GM12878 (cell line): ENCODE results near the gene C10orf143. TPM values are rescaled to one million over a fixed set of nuclear protein-coding genes. Genes with fewer than 3 reads are reported as not detected.

Source experiments
- ATAC-seq: fragments of 200-7000 bp; cut with Tn5 transposase; 3 replicates; pipeline ENCODE4 v1.9.1; 2020; ENCODE audit warnings: mild to moderate bottlenecking, moderate library complexity
- BruUV-seq: library from RNA; stranded (reverse); fragments of 400-500 nt; replicated peaks from 2 replicates; lab custom pipeline; 2021; lab: Mats Ljungman, UMichigan
- CTCF ChIA-PET: fragments of 300-600 bp; sonication (Branson Sonifier 250); formaldehyde crosslinking; extraction: SDS; loops from one replicate; lab custom pipeline; 2021; ENCODE audit warnings: inconsistent platforms; lab: Yijun Ruan, JAX
- POLR2A ChIA-PET: fragments of 350-600 bp; formaldehyde crosslinking; extraction: SDS; loops from one replicate; lab custom pipeline; 2021; ENCODE audit warnings: inconsistent platforms; lab: Charles Lee
- RAD21 ChIA-PET: fragments of 300-600 bp; sonication (Branson Sonifier 250); formaldehyde crosslinking; loops from one replicate; lab custom pipeline; 2023; ENCODE audit warnings: antibody characterized with exemption; ENCODE audit not compliant: unreplicated experiment; lab: Charles Lee
- SMC1A ChIA-PET: fragments of 300-600 bp; sonication (Branson Sonifier 250); formaldehyde crosslinking; loops from one replicate; lab custom pipeline; 2023; ENCODE audit not compliant: unreplicated experiment, uncharacterized antibody; lab: Charles Lee
- DNase-seq: peaks from one replicate; pipeline ENCODE4 v3.0.0-alpha.2; 2011; ENCODE audit warnings: low read depth, low spot score
- FAIRE-seq: peaks from 3 replicates; lab custom pipeline; 2011; peaks lifted over from hg19 to GRCh38; lab: Jason Lieb, UNC
- H2AFZ ChIP-seq: 2 replicates; pipeline ENCODE4 v1.6.0; 2011; ENCODE audit warnings: low read depth, low read length, control low read depth; ENCODE audit not compliant: control insufficient read depth
- H3K27ac ChIP-seq: 2 replicates; pipeline ENCODE4 v1.5.1; 2011; ENCODE audit warnings: control low read depth; ENCODE audit not compliant: control insufficient read depth, insufficient read depth
- H3K27me3 ChIP-seq, 2 experiments: replicated peaks in 1 of 2; 2 replicates each; pipeline versions ENCODE4 v1.6.0 to v1.6.1; 2011; ENCODE audit warnings: low read length in 1 of 2; ENCODE audit not compliant: control insufficient read depth in 2 of 2, insufficient read depth in 2 of 2
- H3K36me3 ChIP-seq, 2 experiments: 2 replicates each; pipeline ENCODE4 v1.5.1; 2011; ENCODE audit warnings: low read length in 1 of 2; ENCODE audit not compliant: control insufficient read depth in 2 of 2, insufficient read depth in 2 of 2
- H3K4me1 ChIP-seq: 2 replicates; pipeline ENCODE4 v1.6.1; 2011; ENCODE audit warnings: mild to moderate bottlenecking, low read length, moderate library complexity, mixed read lengths; ENCODE audit not compliant: control insufficient read depth, insufficient read depth
- H3K4me2 ChIP-seq: 2 replicates; pipeline ENCODE4 v1.6.0; 2011; ENCODE audit warnings: control low read depth; ENCODE audit not compliant: control insufficient read depth, insufficient read depth
- H3K4me3 ChIP-seq: fragments of 200-600 bp; sonication (generic); 2 replicates; pipeline ENCODE4 v1.5.1; 2016
- H3K79me2 ChIP-seq: 2 replicates; pipeline ENCODE4 v1.6.0; 2011; ENCODE audit warnings: low read length; ENCODE audit not compliant: control insufficient read depth, insufficient read depth
- H3K9ac ChIP-seq: 2 replicates; pipeline ENCODE4 v1.8.0; 2011; ENCODE audit warnings: low read length, control low read depth, mixed read lengths; ENCODE audit not compliant: control insufficient read depth, insufficient read depth
- H3K9me3 ChIP-seq: replicated peaks from 3 replicates; pipeline ENCODE4 v1.5.1; 2011; ENCODE audit warnings: mild to moderate bottlenecking, low read length; ENCODE audit not compliant: control insufficient read depth, insufficient read depth
- H4K20me1 ChIP-seq: 2 replicates; pipeline ENCODE4 v1.6.0; 2011; ENCODE audit not compliant: control insufficient read depth, insufficient read depth
- BHLHE40 ChIP-seq, 2 experiments: fragments of 450-650 bp in 1 of 2; IDR thresholded peaks; 2 replicates each; pipeline ENCODE4 v1.6.1; 2011 to 2017; ENCODE audit warnings: low read depth in 2 of 2, borderline replicate concordance in 1 of 2, improper control_type of control experiment in 1 of 2, low read length in 1 of 2, mild to moderate bottlenecking in 1 of 2
- CEBPZ ChIP-seq: fragments of 150-350 bp; IDR thresholded peaks from 2 replicates; pipeline ENCODE4 v1.6.1; 2016; ENCODE audit warnings: low read depth, low read length
- E2F8 ChIP-seq: fragments of 450-650 bp; IDR thresholded peaks from 2 replicates; pipeline ENCODE4 v1.6.1; 2018; ENCODE audit warnings: mild to moderate bottlenecking, low read depth, moderate library complexity; ENCODE audit not compliant: partially characterized antibody
- EP300 ChIP-seq, 2 experiments: fragments of 150-350 bp in 1 of 2; IDR thresholded peaks; 2 replicates each; pipeline ENCODE4 v1.6.1; 2011 to 2012; ENCODE audit warnings: low read depth in 2 of 2, low read length in 2 of 2, borderline replicate concordance in 1 of 2, improper control_type of control experiment in 1 of 2, inconsistent platforms in 1 of 2; ENCODE audit not compliant: control insufficient read depth in 1 of 2
- FOXM1 ChIP-seq: IDR thresholded peaks from 2 replicates; pipeline ENCODE4 v1.6.1; 2012; ENCODE audit warnings: low read depth, mild to moderate bottlenecking, inconsistent platforms, low read length, moderate library complexity
- IKZF2 ChIP-seq, 2 experiments: fragments of 450-650 bp; IDR thresholded peaks; 2 replicates each; pipeline ENCODE4 v1.6.1; 2017; ENCODE audit warnings: mild to moderate bottlenecking in 2 of 2, moderate library complexity in 2 of 2
- KDM1A ChIP-seq: fragments of 200-600 bp; sonication (generic); IDR thresholded peaks from 2 replicates; pipeline ENCODE4 v1.6.1; 2016; ENCODE audit warnings: borderline replicate concordance
- PAX5 ChIP-seq: IDR thresholded peaks from 2 replicates; pipeline ENCODE4 v1.6.1; 2011; ENCODE audit warnings: low read depth, low read length, borderline replicate concordance
- RFX5 ChIP-seq: IDR thresholded peaks from 2 replicates; pipeline ENCODE4 v1.6.1; 2011; ENCODE audit warnings: low read depth, low read length, improper control_type of control experiment
- SUPT20H ChIP-seq: IDR thresholded peaks from 2 replicates; pipeline ENCODE4 v1.6.1; 2011; ENCODE audit warnings: low read depth, mild to moderate bottlenecking, low read length, moderate library complexity, borderline replicate concordance; ENCODE audit not compliant: control insufficient read depth
- TCF12 ChIP-seq: IDR thresholded peaks from 2 replicates; pipeline ENCODE4 v1.6.1; 2011; ENCODE audit warnings: low read depth, mild to moderate bottlenecking, low read length
- ZNF687 ChIP-seq: fragments of 450-650 bp; IDR thresholded peaks from 2 replicates; pipeline ENCODE4 v1.6.1; 2017; ENCODE audit warnings: mild to moderate bottlenecking, moderate library complexity
- WGBS: methylation state at CpG from one replicate; pipeline ENCODE4 v1.1.6; 2016; ENCODE audit warnings: low lambda C conversion rate; ENCODE audit not compliant: insufficient replicate concordance, insufficient coverage; ENCODE audit errors: missing lambda C conversion rate; 5-methylcytosine and 5-hydroxymethylcytosine counted together
- in situ Hi-C: fragments of 300-500 bp; cut with MboI; formaldehyde crosslinking; loops from 9 replicates; pipeline ENCODE4 v1.14.3; 2018; ENCODE audit warnings: mixed read lengths
- intact Hi-C: fragments of 100-400 bp; cut with micrococcal nuclease; formaldehyde crosslinking; loops from one replicate; pipeline ENCODE4 v1.14.2; 2022; ENCODE audit not compliant: unreplicated experiment
- polyA plus RNA-seq, 11 experiments: library from polyadenylated mRNA; depleted of rRNA in 4 of 11; unstranded in 6 of 11; stranded (reverse) in 5 of 11; fragments of >200 nt; fragmentation: Nextera tagmentation in 4 of 11; fragmentation: Illumina TruSeq in 1 of 11; extraction: Ambion mirVana in 4 of 11; extraction: Trizol in 1 of 11; gene quantifications; 1 replicate in 1 of 11; 2 replicates in 10 of 11; pipeline versions ENCODE4 v1.2.1 to v1.2.3, GENCODE V29; 2011 to 2016; ENCODE audit warnings: inconsistent platforms in 2 of 11, missing spikeins in 2 of 11, low read depth in 1 of 11
- total RNA-seq, 4 experiments: library from RNA; depleted of rRNA in 3 of 4; stranded (reverse); fragments of >200 nt in 3 of 4; fragmentation: Illumina TruSeq in 1 of 4; extraction: Trizol in 1 of 4; gene quantifications; 2 replicates each; pipeline versions ENCODE4 v1.2.1 to v1.2.3, GENCODE V29; 2013 to 2021

C10orf143 gene
- total and polyA plus RNA-seq, 10 of the 15 experiments (the other 5 are each of a cell fraction or from before 2014, with no cell fraction given): 0.64 to 7.9 (median 2.6) TPM

- TF ChIP-seq BHLHE40 (IDR thresholded peaks at IDR 0.05; ENCODE audit: borderline replicate concordance in 1 of 2, low read depth in 2 of 2, low read length in 1 of 2) (no peak), PAX5 (no peak), KDM1A (no peak)
Measured at GRCh38 chr10:130078120-130078519, 32.5 kb downstream of the C10orf143 start (continued).

DNA sequence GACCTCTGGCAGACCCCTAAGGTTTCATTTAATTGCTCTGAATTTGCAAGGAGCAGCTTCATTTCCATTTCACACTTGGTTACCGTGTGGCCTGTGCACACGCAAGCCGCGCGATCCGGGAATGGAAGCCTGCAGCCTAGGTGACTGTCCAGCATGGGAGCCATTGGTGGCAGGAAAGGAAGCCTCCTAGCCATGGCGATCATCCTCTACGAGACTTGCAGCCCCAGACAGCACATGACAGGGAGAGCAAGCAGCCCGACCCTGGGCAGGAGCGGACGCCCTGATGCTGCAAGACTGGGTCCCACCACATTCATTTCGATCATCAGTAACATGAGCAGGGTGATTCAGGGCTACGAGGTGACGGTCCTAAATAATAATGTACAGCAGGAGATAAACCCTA, 33.9 kb downstream of the C10orf143 start:
- DNase-seq: no peak
- no peak overlapping the region for H2AFZ ChIP-seq
- H3K4me1 ChIP-seq: no peaks in the 10 kb centered on the region
- no peak overlapping the region for H3K4me3 ChIP-seq
- H4K20me1 ChIP-seq: no peaks in the 10 kb centered on the region
- no peak overlapping the region for H3K9ac ChIP-seq
- no peak for ATAC-seq
- ChIA-PET POLR2A (no interaction called here), CTCF (no interaction called here), RAD21 (no interaction called here), SMC1A (interaction anchor here (1.0 kb wide), 1 partner anchor 34 kb away, joined by 3 read pairs; the partner anchor contains the start of gene C10orf143)
- in situ Hi-C loops: no loop called here
- WGBS: 89% methylated on average over 14 of the region's 14 CpGs
- no peaks in the 10 kb centered on the region for H3K27me3 ChIP-seq
- intact Hi-C loops: no loop called here
- H3K4me2 ChIP-seq: no peak overlapping the region
- H3K79me2 ChIP-seq: no peaks in the 10 kb centered on the region
- no peaks in the 10 kb centered on the region for H3K36me3 ChIP-seq
- no TSS peak for BruUV-seq
- no peaks in the 10 kb centered on the region for H3K9me3 ChIP-seq
- no peak overlapping the region for H3K27ac ChIP-seq
- FAIRE-seq: no peak
- no peak for TF ChIP-seq RFX5
- no peak for TF ChIP-seq EP300 (IDR thresholded peaks at IDR 0.05; ENCODE audit: borderline replicate concordance in 1 of 2, control insufficient read depth in 1 of 2, low read depth in 2 of 2, low read length in 2 of 2)
- TF ChIP-seq E2F8: no peak
- TF ChIP-seq TCF12: no peak
- TF ChIP-seq SUPT20H: no peak
- TF ChIP-seq IKZF2 (IDR thresholded peaks at IDR 0.05): no peak
- no peak for TF ChIP-seq ZNF687
- TF ChIP-seq CEBPZ: no peak
- TF ChIP-seq FOXM1: no peak
